Activated CD4-positive, alpha-beta T cell treated with anti-CD3 and anti-CD28 coated beads, Interleukin-2, Interleukin-4, amounts not matched to agents 100 ng/mL and 50 ng/mL, durations not matched to agents 16 hours and 8 hours (primary cell): ENCODE results near the gene MFAP3.
"Not testable (repeated sequence)": the region's sequence is repeated elsewhere in the genome, so short reads cannot be mapped to it uniquely, and the experiment has no call there.

Experiments used
- DNase-seq: peaks from one replicate; pipeline ENCODE4 v3.0.0-alpha.2; 2020; ENCODE audit warnings: low spot score

Gene MFAP3

DNA sequence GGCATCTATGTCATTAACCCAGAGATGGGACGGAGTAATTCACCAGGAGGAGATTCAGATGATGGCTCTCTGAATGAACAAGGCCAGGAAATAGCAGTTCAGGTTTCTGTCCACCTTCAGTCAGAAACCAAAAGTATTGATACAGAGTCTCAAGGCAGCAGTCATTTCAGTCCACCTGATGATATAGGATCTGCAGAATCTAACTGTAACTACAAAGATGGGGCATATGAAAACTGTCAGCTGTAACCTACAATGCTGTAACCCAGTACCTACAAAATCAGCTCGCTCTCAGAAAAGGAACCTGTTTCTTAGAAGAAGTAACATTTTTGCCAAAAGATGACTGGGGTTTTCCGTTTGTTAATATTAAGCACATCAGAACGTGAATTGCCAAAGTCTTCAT, 14.7 kb downstream of the MFAP3 start:
- DNase-seq = peak; percentile 11

DNA sequence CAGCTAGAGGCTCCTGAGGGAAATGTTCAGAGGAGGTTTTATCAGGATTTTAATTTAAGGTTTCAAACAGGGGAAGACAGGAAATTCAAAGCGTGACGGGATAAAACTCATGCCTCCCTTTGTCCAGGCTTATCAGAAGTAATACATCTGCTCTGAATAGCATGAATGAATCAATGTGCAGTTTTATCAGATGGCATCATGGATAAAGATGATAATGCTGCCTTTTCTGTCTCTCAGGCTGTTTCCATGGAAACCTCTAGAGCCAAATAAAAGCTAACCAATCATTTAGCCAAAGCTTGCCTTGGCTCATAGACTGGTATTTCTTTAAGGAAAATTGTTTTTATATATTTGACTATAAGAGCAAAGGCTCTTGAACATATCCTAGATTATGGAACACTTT, 16.4 kb downstream of the MFAP3 start:
- DNase-seq = no peak

DNA sequence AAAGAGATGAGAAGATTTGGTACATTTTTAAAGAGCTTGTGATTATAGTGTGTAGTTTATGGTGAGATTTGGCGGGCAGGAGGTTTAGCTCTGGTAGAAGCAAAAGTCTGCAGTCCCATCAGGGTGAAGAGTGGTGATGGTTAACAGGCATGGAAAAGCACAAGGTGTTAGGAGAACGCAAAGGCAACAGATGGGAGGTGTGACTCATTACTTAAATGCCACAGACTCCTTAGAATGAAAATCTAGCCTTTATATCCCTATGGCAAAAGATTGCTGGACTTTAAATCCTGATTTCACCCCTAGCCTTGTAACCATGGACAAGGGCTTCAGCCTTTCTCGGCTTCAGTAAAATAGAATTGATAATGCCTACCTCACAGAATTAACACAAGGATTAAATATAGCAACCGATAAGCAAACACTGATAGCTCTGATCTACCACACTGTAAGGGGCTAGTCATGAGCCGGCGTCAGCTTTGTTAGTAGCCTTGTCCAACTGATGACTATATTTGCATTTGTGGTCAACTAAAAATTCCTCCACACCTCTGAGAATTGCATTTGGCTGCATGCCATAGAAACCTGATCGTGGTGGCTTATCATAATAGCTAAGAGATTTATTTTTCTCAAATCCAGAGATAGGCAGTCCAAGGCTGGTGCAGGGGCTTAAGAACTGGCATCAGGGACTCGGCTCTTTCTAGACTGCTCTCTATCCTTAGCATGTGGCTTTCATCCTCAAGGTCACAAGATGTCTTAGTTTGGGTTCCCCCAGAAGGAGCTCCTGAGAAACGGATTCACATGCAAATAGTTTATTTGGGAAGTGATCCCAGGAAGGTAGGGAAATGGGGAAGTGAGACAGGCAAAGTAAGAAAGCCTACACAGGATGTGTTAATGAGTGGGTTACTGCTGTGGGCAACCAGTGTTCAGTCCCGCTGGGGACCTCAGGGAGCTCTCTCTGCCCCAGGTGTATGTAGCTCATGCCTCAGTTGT, 19.6 kb downstream of the MFAP3 start:
- DNase-seq = no peak

DNA sequence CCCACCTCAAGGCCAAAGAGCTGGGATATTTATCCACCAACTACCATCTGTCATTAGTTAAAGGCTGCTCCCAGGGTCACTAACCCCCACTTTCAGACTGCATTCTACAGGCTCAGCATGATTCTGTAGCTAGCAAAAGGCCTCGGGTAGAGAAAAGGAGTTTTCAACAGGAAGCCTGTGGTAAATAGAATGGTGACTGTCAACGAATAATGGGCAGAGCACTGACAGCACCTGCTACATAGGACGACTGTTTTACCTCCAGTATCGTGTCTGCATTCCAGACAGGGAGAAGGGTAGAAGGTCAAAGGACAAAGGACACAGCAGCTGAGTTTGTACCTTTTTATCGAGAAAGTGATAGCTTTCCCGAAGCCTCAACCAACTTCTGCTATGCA, 20.3 kb downstream of the MFAP3 start:
- DNase-seq = no peak

DNA sequence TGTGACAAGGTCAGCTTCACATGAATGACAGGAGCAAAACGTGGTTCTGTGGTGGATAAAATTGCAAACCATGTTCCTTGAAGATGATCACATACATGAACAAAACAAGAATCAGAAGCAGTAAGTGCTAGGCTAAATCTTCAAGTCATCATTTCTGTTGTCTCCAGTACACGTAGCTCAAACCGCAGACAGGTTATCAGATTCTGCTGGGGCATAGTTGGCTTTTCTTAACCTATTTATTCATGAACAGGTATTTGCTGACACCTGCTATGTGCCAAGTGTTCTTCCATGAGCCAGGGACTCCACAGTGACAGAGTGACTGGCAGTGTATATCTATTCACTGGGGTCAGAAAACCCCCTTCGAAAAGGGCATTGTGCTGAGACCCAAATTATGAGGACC, 20.8 kb downstream of the MFAP3 start:
- DNase-seq = no peak

DNA sequence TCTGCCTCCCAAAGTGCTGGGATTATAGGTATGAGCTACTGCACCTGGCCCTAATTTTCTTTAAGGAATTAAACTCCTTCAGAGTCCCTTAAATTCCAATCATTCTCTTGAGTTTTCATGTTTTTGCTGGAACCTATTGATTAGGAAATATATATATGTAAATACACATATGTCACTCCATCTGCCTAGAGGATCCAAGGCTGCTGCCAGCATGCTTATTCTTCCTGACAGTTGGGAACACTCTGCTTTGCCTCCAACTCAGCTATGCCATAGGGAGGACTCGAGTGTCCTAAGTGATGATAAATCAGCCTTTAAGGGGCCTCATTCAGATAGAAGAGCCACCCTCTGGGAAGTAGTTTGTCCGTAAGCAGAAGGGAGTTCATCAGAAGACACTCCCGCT, 21.8 kb downstream of the MFAP3 start:
- DNase-seq = no peak

DNA sequence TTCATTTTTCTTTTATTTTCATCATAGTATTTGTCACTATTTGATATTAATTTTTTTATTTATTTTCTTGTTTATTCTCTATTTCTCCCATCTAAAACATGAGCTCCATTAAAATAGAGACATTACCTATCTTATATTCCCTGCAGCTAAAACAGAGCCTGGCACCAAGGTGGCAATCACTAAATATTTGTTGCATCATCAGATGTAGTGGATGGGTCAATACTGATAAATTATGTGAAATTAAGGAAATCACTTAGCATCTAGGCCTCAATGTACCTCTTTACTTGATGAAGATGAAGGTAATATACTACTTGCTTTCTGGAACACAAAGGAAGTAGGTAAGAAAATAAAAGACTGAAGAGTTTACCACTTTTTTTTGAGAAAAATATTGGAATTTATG, 24.6 kb downstream of the MFAP3 start:
- no peak for DNase-seq

DNA sequence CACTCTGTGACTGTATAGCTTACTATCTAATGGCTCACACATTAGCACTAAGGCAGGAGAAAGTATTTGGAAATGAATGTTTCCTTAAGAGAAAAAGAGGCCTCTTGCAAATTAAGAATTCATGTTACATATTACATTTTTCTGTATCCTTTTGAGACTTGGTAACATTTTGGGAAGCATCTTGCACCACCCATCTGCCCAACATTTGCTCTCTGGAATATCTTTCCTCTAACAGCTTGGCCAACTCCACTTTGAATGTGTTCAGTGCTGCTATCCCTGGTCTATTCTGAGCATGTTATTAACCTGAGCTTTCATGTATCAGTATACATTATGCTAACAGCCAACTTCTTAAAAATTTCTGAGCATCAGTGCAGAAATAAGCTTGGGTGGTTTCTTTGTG, 27.2 kb downstream of the MFAP3 start:
- no peak for DNase-seq

DNA sequence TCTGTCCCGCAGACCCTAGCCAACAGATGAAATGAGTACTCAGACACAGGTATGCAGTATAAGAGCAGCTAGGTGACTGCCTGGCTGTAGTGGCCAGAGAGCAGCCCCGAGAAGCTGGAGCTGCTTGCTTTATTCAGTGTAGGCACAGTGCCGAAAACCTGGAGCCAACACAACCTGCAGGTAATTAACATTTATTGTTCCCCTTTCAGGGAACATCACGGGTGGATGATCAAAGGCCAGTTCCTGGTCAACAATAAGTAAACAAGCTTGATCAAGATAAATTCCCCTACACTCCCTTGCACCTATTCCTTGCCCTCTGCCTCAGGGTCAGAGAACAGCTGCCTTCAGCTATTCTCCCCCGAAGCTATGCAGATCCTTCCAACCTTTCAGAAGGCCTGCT, 31.1 kb downstream of the MFAP3 start:
- not testable (repeated sequence) for DNase-seq

DNA sequence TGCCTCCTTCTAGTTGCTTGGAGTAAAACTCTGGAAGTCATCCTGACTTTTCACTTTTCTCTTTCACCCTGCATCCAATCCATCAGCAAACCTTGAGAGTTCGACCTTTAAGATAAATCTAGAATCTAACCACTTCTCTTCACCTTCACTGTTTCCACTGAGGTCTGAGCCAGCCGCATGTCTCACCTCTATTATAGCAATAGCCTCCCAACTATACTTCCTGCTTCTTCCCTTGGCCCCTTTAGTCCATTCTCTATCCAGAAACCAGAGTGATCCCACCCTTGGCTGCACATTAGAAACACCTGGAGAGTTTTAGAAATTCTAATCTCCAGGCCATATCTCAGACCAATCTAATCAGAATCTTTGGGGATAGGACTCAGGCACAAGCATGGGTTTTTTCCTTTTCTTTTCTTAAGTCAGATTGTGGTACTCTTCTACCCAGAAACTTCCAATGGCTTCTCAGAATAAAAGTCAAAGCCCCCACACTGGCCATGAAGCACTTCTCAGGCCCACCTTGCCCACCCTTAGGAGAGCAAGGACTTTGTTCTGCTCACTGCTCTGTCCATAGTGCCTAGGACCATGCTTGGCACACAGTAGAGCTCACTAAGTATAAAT, 33.1 kb downstream of the MFAP3 start:
- DNase-seq = no peak

DNA sequence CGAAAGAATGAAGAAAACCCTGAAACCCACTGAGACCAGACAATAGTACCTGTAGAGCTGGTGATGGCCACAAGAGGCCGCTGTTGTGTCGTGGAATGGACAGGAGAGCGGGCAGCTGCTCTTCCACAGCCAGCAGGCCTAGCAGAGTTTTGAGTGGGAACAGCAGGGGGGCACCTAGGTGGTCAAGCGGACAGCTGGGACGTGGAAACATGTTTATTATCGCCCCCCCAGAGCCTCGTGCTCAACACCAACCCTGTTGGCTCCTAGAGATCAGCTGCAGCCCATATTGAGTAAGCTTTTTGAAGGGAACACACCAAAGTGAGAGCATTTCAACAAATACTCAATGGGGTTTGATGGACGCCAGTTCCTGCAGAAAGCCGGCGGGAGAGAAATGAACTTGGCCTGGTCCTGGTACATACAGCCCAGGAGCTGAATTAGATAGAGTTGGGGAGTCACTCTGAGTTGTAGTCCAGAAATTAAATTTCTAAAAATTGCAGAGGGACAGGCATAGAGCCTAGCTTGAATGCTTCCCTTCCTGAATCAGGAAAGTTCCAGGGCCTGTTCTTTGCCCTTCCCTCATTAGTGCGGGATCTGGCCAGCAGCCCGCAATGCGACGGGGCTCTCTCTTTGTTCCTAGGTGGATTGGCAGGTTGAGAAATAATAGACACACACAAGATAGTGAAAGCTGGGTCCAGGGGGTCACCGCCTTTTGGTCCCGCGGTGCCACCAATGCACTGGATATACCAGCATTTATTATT, 33.8 kb downstream of the MFAP3 start:
- DNase-seq = peak; percentile 88

DNA sequence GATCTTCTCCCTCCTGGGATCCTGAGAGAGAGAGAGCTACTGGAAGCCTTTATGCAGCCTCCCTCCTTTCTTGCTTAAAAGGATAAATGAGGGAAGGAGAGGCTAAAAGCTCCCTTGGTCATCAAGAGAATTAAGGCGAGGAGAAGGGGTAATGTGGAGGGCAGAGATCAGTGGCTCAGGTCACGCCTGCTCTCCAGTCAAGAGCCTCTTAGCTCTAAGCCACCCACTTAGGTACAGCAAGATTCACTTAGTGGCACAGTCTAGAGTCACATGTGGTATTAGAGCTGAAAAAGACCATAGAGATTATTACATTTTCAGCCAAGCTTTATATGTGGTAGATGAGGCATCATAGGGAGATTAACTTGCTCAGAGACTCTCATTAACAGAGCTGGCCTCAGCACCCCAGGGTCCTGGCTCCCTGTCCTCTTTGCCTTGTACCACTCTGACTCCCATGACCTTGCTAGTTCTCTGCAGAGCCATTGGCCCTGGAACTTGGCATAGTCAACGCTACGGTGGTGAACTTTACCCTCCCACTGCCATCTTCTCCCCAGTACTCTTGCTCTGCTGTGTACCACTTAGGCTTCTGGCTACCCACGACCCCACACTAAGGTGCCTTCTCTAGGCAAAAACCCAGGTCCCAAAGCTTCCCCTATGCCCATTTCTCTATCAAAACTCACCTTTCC, 37.6 kb downstream of the MFAP3 start:
- no peak for DNase-seq

DNA sequence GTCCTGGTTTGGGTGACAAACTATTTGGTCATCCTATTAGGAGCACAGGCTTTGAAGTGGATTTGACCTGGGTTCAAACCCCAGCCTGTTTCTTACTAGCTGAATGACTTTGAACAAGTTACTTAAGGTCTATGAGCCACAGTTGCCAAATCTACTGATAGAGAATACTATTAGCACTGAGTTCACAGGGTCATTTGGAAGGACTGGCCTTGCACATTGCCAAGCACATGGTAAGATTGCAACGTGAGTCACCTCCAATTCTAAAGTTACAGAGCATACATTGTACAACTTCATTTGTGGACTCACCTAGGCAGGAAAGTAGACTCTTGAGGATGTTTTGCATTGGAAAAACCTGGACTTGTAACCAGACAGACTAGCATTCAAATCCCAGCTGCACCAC, 38.9 kb downstream of the MFAP3 start:
- DNase-seq = no peak

DNA sequence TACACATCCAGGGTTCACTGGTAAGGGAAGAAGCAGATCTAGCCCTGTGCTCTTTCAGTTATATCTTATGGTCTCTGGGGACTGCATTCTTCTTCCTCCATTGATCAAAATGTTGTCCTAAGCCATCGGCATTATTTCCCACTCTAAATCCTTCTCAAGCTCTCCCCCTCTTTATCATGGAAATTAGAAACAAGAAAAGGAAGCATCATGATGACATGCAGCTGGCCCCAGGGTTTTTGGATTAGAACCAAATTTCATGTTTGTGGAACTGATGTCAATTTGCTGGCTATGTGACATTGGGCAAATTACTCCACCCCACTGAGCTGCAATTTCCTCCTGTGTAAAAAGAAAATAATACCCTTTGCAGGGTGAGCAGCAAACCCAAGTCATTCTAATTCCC, 39.5 kb downstream of the MFAP3 start:
- no peak for DNase-seq

DNA sequence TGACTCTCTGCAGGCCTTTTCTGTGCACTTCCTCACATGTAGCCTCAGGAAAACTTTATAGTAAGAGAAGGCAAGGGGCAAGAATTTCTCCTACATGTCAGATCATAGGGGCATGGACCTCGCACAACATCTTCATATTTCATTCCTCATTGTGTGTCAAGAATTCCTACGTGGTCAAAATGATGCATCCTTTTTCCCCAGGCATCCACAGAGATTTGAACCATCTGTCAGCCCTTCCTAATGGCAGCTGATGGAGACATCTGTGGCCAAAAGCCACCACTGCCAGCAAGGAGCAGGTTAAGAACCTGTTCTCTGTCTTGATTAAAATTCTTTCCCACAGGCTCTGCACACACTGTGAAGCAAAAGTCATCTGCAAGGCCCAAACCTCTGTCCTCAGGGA, 42.5 kb downstream of the MFAP3 start:
- no peak for DNase-seq

DNA sequence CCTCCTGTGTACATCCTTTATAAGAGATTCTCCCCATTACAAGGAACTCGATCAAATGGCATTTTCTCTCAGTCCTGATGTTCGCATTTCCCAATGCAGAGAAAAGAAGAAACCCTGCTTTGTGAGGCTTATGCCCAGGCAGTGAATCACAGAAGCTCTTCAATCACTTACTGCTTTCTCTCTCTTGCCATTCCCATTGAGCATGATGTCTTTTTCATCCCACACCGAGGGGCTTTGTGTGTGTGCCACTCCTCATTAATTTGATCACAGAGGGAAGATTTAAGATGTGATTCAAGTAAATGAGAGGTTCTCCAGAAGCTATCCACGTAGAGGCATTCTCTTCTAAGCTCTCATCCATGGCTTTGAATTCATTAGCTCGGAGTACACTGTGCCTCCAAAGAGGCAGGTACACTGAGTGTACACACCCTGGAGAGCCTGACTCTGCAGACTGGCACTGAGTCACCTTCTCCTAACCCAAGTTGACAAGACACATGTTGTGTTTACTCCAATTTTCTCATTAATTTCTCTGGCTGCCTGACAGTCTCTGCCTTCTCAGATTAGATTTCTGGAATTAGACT, 45.4 kb downstream of the MFAP3 start:
- DNase-seq = no peak

DNA sequence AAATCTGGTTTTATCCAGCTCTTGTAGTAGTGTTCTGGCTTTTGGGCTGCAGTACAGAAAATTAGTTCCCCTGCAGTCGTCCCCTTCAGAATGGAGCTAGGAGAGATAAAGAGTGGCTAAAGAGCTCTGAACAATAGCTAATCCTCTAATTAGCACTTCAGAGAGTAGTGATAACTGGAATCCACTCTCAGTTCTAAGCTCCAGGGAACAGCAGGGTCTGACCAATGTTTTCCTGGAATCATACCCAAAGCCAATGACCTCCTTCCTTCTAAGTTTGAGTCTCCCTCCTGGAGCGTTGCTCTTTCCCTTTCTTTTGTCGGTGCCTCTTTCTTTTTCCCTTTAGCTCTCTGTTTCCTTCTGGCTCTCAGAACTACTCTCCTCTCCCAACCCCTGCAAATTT, 47.4 kb downstream of the MFAP3 start:
- no peak for DNase-seq

DNA sequence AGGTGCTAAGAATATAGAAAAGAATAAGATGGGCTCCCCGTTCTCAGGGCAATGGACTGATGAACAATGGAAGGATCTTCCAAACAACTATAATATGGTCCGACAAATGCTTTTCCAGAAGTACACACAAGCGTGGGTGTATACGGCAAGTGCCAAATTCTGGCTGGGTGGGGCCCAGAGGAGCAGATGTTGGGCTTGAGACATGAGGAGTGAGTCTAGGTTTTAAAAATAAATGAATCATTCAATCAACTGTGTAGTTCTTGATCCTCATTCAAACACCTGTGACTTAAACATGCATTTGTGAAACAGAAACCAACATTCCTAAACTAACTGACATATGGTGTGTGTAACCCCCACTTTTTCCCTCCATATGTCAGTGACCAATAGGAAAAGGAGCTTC, 47.9 kb downstream of the MFAP3 start:
- DNase-seq = no peak

DNA sequence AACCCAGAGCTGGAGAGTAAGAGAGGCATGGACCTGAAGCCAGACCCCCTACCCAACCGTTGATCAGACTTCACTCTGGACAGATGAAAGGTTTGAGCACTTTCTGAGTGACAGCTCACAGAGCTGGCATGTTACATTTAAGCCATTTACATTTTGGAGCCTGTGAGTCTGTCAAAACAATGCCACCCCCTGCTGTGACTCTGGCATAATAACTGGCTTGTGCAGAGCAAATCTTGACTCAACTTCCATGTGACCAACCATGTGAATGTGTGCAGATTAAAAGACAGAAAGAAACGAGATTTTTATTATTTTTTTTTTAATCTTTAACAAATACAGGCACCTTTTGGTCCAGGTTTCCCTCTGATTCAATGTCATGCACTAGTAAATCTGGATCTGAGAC, 48.5 kb downstream of the MFAP3 start:
- DNase-seq = no peak

DNA sequence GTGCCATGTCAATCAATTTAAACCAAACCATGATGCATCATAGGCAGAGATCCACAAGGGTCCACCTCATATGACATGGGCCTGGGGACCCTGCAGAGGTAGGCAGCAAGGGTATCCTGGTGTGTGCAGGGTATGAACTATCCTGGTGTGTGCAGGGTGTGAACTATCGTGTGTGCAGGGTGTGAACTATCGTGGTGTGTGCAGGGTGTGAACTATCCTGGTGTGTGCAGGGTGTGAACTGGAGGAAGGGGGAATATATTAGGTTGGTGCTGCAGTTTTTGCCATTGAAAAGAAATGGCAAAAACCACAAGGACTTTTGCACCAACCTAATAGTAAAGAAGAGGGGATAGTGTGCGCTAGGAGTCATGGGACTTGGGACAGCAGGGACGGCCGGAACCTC, 50.0 kb downstream of the MFAP3 start:
- no peak for DNase-seq

DNA sequence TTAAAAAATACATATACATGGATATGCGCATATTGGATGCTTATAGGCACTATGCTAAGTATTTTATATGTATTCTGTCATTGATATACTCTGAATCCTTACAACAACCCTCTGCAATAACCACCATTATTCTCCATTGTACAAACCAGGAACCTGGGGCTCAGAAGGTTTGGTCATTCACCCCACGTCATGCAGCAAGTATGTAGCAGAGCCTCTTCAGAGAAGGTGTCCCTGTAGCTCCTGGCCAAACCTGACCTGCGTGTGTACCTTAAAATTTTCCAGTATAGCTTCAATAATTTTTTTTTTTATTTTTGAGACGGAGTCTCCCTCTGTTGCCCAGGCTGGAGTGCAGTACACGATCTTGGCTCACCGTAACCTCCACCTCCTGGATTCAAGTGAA, 51.9 kb downstream of the MFAP3 start:
- DNase-seq = no peak
